Calu3 (cell line): ENCODE measurements around the gene MAP3K4. TPM values are rescaled to one million over a fixed set of nuclear protein-coding genes. Genes with fewer than 3 reads are reported as not detected.

Experiments
- BruUV-seq: library from RNA; stranded (reverse); fragments of 400-500 nt; replicated peaks from 2 replicates; lab custom pipeline; 2021; lab: Mats Ljungman, UMichigan
- CTCF ChIA-PET: fragments of 300-600 bp; sonication (Branson Sonifier 250); formaldehyde crosslinking; loops from one replicate; lab custom pipeline; 2022; ENCODE audit warnings: antibody characterized with exemption; lab: Charles Lee
- DNase-seq: peaks from one replicate; pipeline ENCODE4 v3.0.0; 2022
- H3K27ac Mint-ChIP-seq: one replicate; pipeline ENCODE4 v1.8.0; 2022; ENCODE audit warnings: mixed read lengths; ENCODE audit not compliant: unreplicated experiment
- H3K27me3 Mint-ChIP-seq: one replicate; pipeline ENCODE4 v1.8.0; 2022; ENCODE audit warnings: mixed read lengths; ENCODE audit not compliant: unreplicated experiment
- H3K36me3 Mint-ChIP-seq: one replicate; pipeline ENCODE4 v1.8.0; 2022; ENCODE audit warnings: mild to moderate bottlenecking, moderate library complexity, mixed read lengths; ENCODE audit not compliant: insufficient read depth, unreplicated experiment
- H3K4me1 Mint-ChIP-seq: one replicate; pipeline ENCODE4 v1.8.0; 2022; ENCODE audit warnings: mild to moderate bottlenecking, low read depth, mixed read lengths; ENCODE audit not compliant: unreplicated experiment
- H3K4me3 Mint-ChIP-seq: one replicate; pipeline ENCODE4 v1.8.0; 2022; ENCODE audit warnings: mild to moderate bottlenecking, low read depth, moderate library complexity, mixed read lengths; ENCODE audit not compliant: unreplicated experiment
- H3K9me3 Mint-ChIP-seq: one replicate; pipeline ENCODE4 v1.8.0; 2022; ENCODE audit warnings: low read depth, mixed read lengths; ENCODE audit not compliant: unreplicated experiment
- CTCF ChIP-seq: fragments of 200-600 bp; IDR thresholded peaks from one replicate; pipeline ENCODE4 v1.8.0; 2022; ENCODE audit warnings: antibody characterized with exemption; ENCODE audit not compliant: unreplicated experiment
- intact Hi-C: fragments of 100-400 bp; cut with micrococcal nuclease; formaldehyde crosslinking; loops from one replicate; pipeline ENCODE4 v1.10.0; 2022; ENCODE audit not compliant: unreplicated experiment
- total RNA-seq: library from RNA; stranded (reverse); gene quantifications from 2 replicates; pipeline ENCODE4 v1.2.3, GENCODE V29; 2022

MAP3K4 gene
- total RNA-seq, 1 experiment from 2014 or later, result 62.2 TPM

GRCh38 chr6:161068321-161068741 lies 76.8 kb downstream of the MAP3K4 start:
- CTCF ChIA-PET, result no interaction called here
- intact Hi-C loops, result no loop called here
- TF ChIP-seq CTCF, result no peak
- Mint-ChIP-seq H3K4me3 (no peak overlapping the region), H3K27me3 (no peaks in the 10 kb centered on the region), H3K4me1 (no peaks in the 10 kb centered on the region), H3K9me3 (no peaks in the 10 kb centered on the region), H3K27ac (no peak overlapping the region), H3K36me3 (peaks cover 3% of the 10 kb centered on the region)
- DNase-seq, result no peak
- no TSS peak for BruUV-seq

DNA sequence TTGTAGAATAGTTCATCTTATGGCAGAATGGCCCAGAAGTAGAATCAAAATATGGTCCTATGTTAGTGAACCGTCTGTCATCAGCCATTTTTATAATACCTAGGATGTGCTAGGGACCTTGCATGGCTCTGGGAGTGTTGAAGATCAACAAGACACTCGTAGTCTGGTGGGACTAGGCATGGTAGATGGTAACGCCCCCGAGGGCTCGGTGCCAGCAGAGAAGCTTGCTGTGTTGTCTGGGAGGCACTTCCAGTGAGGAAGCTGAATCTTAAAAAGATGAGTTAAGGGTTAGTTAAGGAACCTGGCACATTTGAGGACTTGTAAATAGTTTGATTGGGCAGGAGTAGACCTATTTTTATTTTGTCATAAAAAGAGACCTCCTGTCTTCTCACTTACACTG lies 82.4 kb downstream of the MAP3K4 start:
- TF ChIP-seq CTCF, result no peak
- H3K4me3 Mint-ChIP-seq, result no peak overlapping the region
- H3K9me3 Mint-ChIP-seq, result no peaks in the 10 kb centered on the region
- intact Hi-C loops, result no loop called here
- BruUV-seq, result no TSS peak
- no peak for DNase-seq
- peaks cover 14% of the 10 kb centered on the region for H3K36me3 Mint-ChIP-seq
- H3K27ac Mint-ChIP-seq, result no peak overlapping the region
- H3K27me3 Mint-ChIP-seq, result no peaks in the 10 kb centered on the region
- CTCF ChIA-PET, result no interaction called here
- no peaks in the 10 kb centered on the region for H3K4me1 Mint-ChIP-seq

DNA sequence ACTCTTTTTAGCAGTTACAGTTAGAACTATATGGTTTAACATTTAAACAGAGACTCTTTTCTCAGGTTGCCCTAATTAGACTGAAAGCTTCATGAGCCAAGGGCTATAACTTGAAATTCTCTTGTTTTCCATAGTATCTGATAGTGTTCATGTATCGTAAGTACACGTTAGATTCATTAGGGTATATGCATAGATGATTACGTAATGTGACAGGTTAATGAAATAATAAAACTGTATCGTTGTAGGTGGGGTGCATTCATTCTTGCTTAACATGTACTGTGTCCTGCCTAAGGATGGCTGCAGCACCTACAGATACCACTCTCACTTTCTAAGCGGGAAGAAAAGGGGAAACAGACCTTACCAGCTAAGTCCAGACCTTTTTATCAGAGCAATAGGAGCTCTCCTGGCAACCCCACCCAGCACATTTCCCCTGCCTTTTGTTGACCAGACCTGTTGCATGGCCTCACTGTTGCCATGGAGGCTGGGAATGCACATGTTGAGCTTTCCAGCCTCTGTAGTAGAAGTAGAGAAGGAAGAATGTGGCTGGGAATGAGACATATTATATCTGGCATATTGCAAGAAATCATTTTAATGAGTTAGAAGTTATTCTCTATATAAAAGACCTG lies 83.0 kb downstream of the MAP3K4 start:
- TF ChIP-seq CTCF, result no peak
- BruUV-seq, result no TSS peak
- no peaks in the 10 kb centered on the region for H3K27me3 Mint-ChIP-seq
- H3K4me1 Mint-ChIP-seq, result no peaks in the 10 kb centered on the region
- intact Hi-C loops, result no loop called here
- no peak overlapping the region for H3K4me3 Mint-ChIP-seq
- H3K36me3 Mint-ChIP-seq, result peaks cover 14% of the 10 kb centered on the region
- H3K9me3 Mint-ChIP-seq, result no peaks in the 10 kb centered on the region
- CTCF ChIA-PET, result no interaction called here
- no peak for DNase-seq
- H3K27ac Mint-ChIP-seq, result no peak overlapping the region

DNA sequence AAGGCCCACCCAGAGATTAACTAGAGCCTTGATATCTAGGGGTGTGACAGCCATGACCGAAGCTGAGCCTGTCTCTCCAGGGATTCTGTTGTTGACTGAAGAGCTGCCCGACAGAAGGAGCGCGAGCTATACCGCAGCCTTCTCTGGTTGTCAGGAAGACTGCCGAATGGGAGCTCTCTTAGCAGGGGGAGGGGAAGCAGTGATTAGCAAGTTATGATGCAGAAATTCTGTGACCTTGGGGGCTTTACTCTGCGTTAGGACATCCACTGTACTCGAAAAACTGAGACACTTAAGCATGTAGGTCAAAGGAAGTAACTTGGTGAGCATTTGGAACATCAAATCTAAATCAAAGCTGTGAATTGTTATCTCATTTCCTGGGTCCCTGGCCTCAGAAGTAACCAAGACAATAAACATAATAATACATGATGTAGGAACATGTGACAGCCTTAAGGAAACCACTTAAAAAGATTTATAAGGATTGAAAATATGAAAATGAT lies 84.7 kb downstream of the MAP3K4 start:
- BruUV-seq, result no TSS peak
- TF ChIP-seq CTCF, result no peak
- CTCF ChIA-PET, result no interaction called here
- Mint-ChIP-seq H3K36me3 (peaks cover 14% of the 10 kb centered on the region), H3K4me3 (no peak overlapping the region), H3K9me3 (no peaks in the 10 kb centered on the region), H3K4me1 (no peaks in the 10 kb centered on the region), H3K27ac (no peak overlapping the region), H3K27me3 (no peaks in the 10 kb centered on the region)
- intact Hi-C loops, result no loop called here
- no peak for DNase-seq
